ENCODE data around the gene PUS10.
"Not testable (repeated sequence)": the region's sequence is repeated elsewhere in the genome, so short reads cannot be mapped to it uniquely, and the experiment has no call there.

The PUS10 gene

GRCh38 chr2:60984720-60985119 lies 33.3 kb downstream of the PUS10 start:
- Histone ChIP-seq H3K4me3 (ENCODE audit: low read depth, low read length) (no peak overlapping the region), H3K4me1 (ENCODE audit: control insufficient read depth, insufficient read depth, low read length) (no peaks in the 10 kb centered on the region), H3K27ac (ENCODE audit: extremely low read depth, low read depth, low read length) (no peak overlapping the region), H3K36me3 (ENCODE audit: control insufficient read depth in 2 of 2, insufficient read depth in 1 of 2, low read length in 2 of 2) (no peaks in the 10 kb centered on the region), H3K9me3 (ENCODE audit: control insufficient read depth, insufficient read depth, low read depth, low read length) (no peaks in the 10 kb centered on the region)
- POLR2A ChIA-PET: no interaction called here
- no peak for TF ChIP-seq ZNF133 (tag by site-specific recombination; IDR thresholded peaks at IDR 0.05)
- TF ChIP-seq OSR2 (tag by site-specific recombination; IDR thresholded peaks at IDR 0.05): no peak
- TF ChIP-seq YY1 (tag by site-specific recombination; IDR thresholded peaks at IDR 0.05): no peak
- no peak for TF ChIP-seq ZNF514 (tag by site-specific recombination; IDR thresholded peaks at IDR 0.05)
- no peak for TF ChIP-seq ZNF530 (tag by site-specific recombination; IDR thresholded peaks at IDR 0.05; ENCODE audit: low read depth)
- no peak for TF ChIP-seq SP3 (tag by site-specific recombination; IDR thresholded peaks at IDR 0.05)
- TF ChIP-seq ZNF585B (tag by site-specific recombination; IDR thresholded peaks at IDR 0.05): no peak
- CTCF ChIA-PET: no interaction called here

- H3K4me3 ChIP-seq (ENCODE audit: low read depth, low read length); H3K4me1 ChIP-seq (ENCODE audit: control insufficient read depth, insufficient read depth, low read length); POLR2A ChIA-PET; H3K36me3 ChIP-seq (ENCODE audit: control insufficient read depth in 2 of 2, insufficient read depth in 1 of 2, low read length in 2 of 2); H3K27ac ChIP-seq (ENCODE audit: extremely low read depth, low read depth, low read length); H3K9me3 ChIP-seq (ENCODE audit: control insufficient read depth, insufficient read depth, low read depth, low read length): not testable (repeated sequence)
- CTCF ChIA-PET: interaction anchor here (1.0 kb wide), 1 partner anchor 17 kb away, joined by 3 read pairs; no protein-coding TSS in a partner anchor
- TF ChIP-seq ZNF202 (tag by site-specific recombination; IDR thresholded peaks at IDR 0.05; ENCODE audit: borderline replicate concordance): 0 out of 2 replicates have a peak, but pooled peaks have one; percentile 37
- TF ChIP-seq ZNF433 (tag by site-specific recombination; IDR thresholded peaks at IDR 0.05; ENCODE audit: low read depth): 0 out of 2 replicates have a peak, but pooled peaks have one; percentile 51
- TF ChIP-seq ZNF623 (tag by site-specific recombination; IDR thresholded peaks at IDR 0.05): peak; percentile 44
- TF ChIP-seq ZNF426 (tag by site-specific recombination; IDR thresholded peaks at IDR 0.05): peak; percentile 50
- 0 out of 2 replicates have a peak, but pooled peaks have one; percentile 38 for TF ChIP-seq ZNF266 (tag by site-specific recombination; IDR thresholded peaks at IDR 0.05; ENCODE audit: low read depth)
- peak; percentile 16; the same call in 1 of the 2 replicates for TF ChIP-seq ZNF664 (tag by site-specific recombination; IDR thresholded peaks at IDR 0.05)
- TF ChIP-seq ZNF555 (tag by site-specific recombination; conservative IDR thresholded peaks at IDR 0.05): peak; percentile 34
- TF ChIP-seq ZNF140 (tag by site-specific recombination; IDR thresholded peaks at IDR 0.05): peak; percentile 49; the same call in 1 of the 2 replicates
- TF ChIP-seq ZBTB8A (tag by site-specific recombination; IDR thresholded peaks at IDR 0.05): 0 out of 2 replicates have a peak, but pooled peaks have one; percentile 23
- peak; percentile 68; the same call in 1 of the 2 replicates for TF ChIP-seq ZNF791 (tag by site-specific recombination; IDR thresholded peaks at IDR 0.05)
- peak; percentile 81; the same call in 1 of the 2 replicates for TF ChIP-seq ZNF394 (tag by site-specific recombination; IDR thresholded peaks at IDR 0.05; ENCODE audit: borderline replicate concordance)
- peak; percentile 76 for TF ChIP-seq ZNF518A (tag by site-specific recombination; conservative IDR thresholded peaks at IDR 0.05; ENCODE audit: low read depth)
- peak; percentile 47 for TF ChIP-seq ZBTB11 (tag by site-specific recombination; conservative IDR thresholded peaks at IDR 0.05; ENCODE audit: low read depth)
- TF ChIP-seq ZNF19 (tag by site-specific recombination; IDR thresholded peaks at IDR 0.05; ENCODE audit: low read depth): peak; percentile 19; the same call in 1 of the 2 replicates
These were observed 36.0 kb downstream of the PUS10 start for GRCh38 chr2:60982066-60982465.
